CD4-positive, alpha-beta T cell treated with Interferon gamma for 1 hour (primary cell): Measurements from ENCODE around the gene ERBIN.
A peak's percentile ranks its signal among the peaks of the same experiment; 100 is the strongest.
"Not testable (repeated sequence)": the region's sequence is repeated elsewhere in the genome, so short reads cannot be mapped to it uniquely, and the experiment has no call there.

ENCODE experiments used
- DNase-seq: peaks from one replicate; pipeline ENCODE4 v3.0.0-alpha.2; 2020

Gene ERBIN

GRCh38 chr5:65923339-65923738 is 3.0 kb upstream of the ERBIN start:
- DNase-seq: no peak

- no peak for DNase-seq
These were observed 1.9 kb upstream of the ERBIN start for GRCh38 chr5:65924366-65925043.

GRCh38 chr5:65925044-65925600 is 1.3 kb upstream of the ERBIN start:
- DNase-seq: peak; percentile 77

- DNase-seq: peak; percentile 84
These were observed 637 bp upstream of the ERBIN start for GRCh38 chr5:65925601-65926275.

- DNase-seq: no peak
These were observed 518 bp downstream of the ERBIN start for GRCh38 chr5:65926893-65927292.

GRCh38 chr5:65927503-65928321 is 1.3 kb downstream of the ERBIN start:
- DNase-seq: peak; percentile 19

GRCh38 chr5:65928322-65928752 is 2.0 kb downstream of the ERBIN start:
- no peak for DNase-seq

- no peak for DNase-seq
These were observed 2.5 kb downstream of the ERBIN start for GRCh38 chr5:65928860-65929259.

- no peak for DNase-seq
These were observed 6.3 kb downstream of the ERBIN start for GRCh38 chr5:65932676-65933075.

GRCh38 chr5:65933295-65933694 is 6.9 kb downstream of the ERBIN start:
- no peak for DNase-seq

GRCh38 chr5:65938256-65938655 is 11.9 kb downstream of the ERBIN start:
- DNase-seq: peak; percentile 24

GRCh38 chr5:65943771-65944170 is 17.4 kb downstream of the ERBIN start:
- no peak for DNase-seq

GRCh38 chr5:65946198-65946745 is 19.9 kb downstream of the ERBIN start:
- DNase-seq: no peak

GRCh38 chr5:65948115-65948747 is 21.9 kb downstream of the ERBIN start:
- DNase-seq: no peak

GRCh38 chr5:65951330-65951729 is 25.0 kb downstream of the ERBIN start:
- no peak for DNase-seq

- no peak for DNase-seq
These were observed 25.9 kb downstream of the ERBIN start for GRCh38 chr5:65952259-65952658.

GRCh38 chr5:65954200-65954599 is 27.8 kb downstream of the ERBIN start:
- DNase-seq: no peak

GRCh38 chr5:65955746-65956145 is 29.4 kb downstream of the ERBIN start:
- no peak for DNase-seq

- not testable (repeated sequence) for DNase-seq
These were observed 31.3 kb downstream of the ERBIN start for GRCh38 chr5:65957703-65958102.

- no peak for DNase-seq
These were observed 35.3 kb downstream of the ERBIN start for GRCh38 chr5:65961633-65962032.

GRCh38 chr5:65967288-65968066 is 41.1 kb downstream of the ERBIN start:
- DNase-seq: no peak
